ENCODE results near the gene ATAD2B. TPM values are rescaled to one million over a fixed set of nuclear protein-coding genes. Genes with fewer than 3 reads are reported as not detected.

ATAD2B gene
- total RNA-seq, 2 experiments from 2014 or later, result 12.9 to 15.4 TPM

GRCh38 chr2:23939987-23940717 is 13.2 kb upstream of the ATAD2B start, which contains the start of gene UBXN2A:
TSS of gene UBXN2A (plus strand) at chr2:23940463. CDS start at chr2:23958315, 17,852 bp downstream.
- Mint-ChIP-seq H3K36me3 (ENCODE audit: low read depth) (no peaks in the 10 kb centered on the region), H3K27me3 (ENCODE audit: low read depth) (peaks cover 8% of the 10 kb centered on the region), H3K27ac (peak within 1 kb of the TSS; percentile 84), H3K9me3 (no peaks in the 10 kb centered on the region), H3K4me3 (peak within 1 kb of the TSS; percentile 88), H3K4me1 (ENCODE audit: low read depth) (peaks cover 15% of the 10 kb centered on the region)
- intact Hi-C loops (cut with micrococcal nuclease), result loop anchor here (1.0 to 5.0 kb wide), 4 partner anchors 13 to 182 kb away; partner anchors contain the start of genes ATAD2B, FAM228B, PFN4 and SF3B6
- peak; percentile 71 for DNase-seq
- CTCF ChIA-PET, result interaction anchor here (0.6 to 3.6 kb wide), 7 partner anchors 12 to 165 kb away, joined by 3 to 36 read pairs (median 3); partner anchors contain the start of gene ATAD2B

GRCh38 chr2:23934259-23934658 is 7.3 kb upstream of the ATAD2B start:
- no peak overlapping the region for H3K4me3 Mint-ChIP-seq
- CTCF ChIA-PET, result interaction anchor here (1.0 kb wide), 1 partner anchor 41 kb away, joined by 3 read pairs; no protein-coding TSS in a partner anchor
- no peaks in the 10 kb centered on the region for H3K9me3 Mint-ChIP-seq
- H3K27ac Mint-ChIP-seq, result no peak overlapping the region
- no peak for DNase-seq
- peaks cover 4% of the 10 kb centered on the region for H3K27me3 Mint-ChIP-seq (ENCODE audit: low read depth)
- intact Hi-C loops (cut with micrococcal nuclease), result no loop called here
- peaks cover 2% of the 10 kb centered on the region for H3K36me3 Mint-ChIP-seq (ENCODE audit: low read depth)
- peaks cover 5% of the 10 kb centered on the region for H3K4me1 Mint-ChIP-seq (ENCODE audit: low read depth)

GRCh38 chr2:23926290-23926749 is 603 bp downstream of the ATAD2B start:
- CTCF ChIA-PET, result interaction anchor here (0.5 to 4.5 kb wide), 16 partner anchors 10 to 1112 kb away, joined by 3 to 59 read pairs (median 4); partner anchors contain the start of genes SF3B6, TP53I3, UBXN2A and WDCP
- intact Hi-C loops (cut with micrococcal nuclease), result loop anchor here (1.0 to 10.0 kb wide), 9 partner anchors 10 to 1116 kb away; partner anchors contain the start of genes DNAJC27, EFR3B and NCOA1
- peak overlapping the region; percentile 99 for H3K27ac Mint-ChIP-seq
- H3K27me3 Mint-ChIP-seq (ENCODE audit: low read depth), result no peaks in the 10 kb centered on the region
- H3K36me3 Mint-ChIP-seq (ENCODE audit: low read depth), result peaks cover 2% of the 10 kb centered on the region
- H3K4me1 Mint-ChIP-seq (ENCODE audit: low read depth), result peaks cover 37% of the 10 kb centered on the region
- H3K9me3 Mint-ChIP-seq, result no peaks in the 10 kb centered on the region
- peak overlapping the region; percentile 96 for H3K4me3 Mint-ChIP-seq
- no peak for DNase-seq

- no peaks in the 10 kb centered on the region for H3K27me3 Mint-ChIP-seq (ENCODE audit: low read depth)
- peaks cover 2% of the 10 kb centered on the region for H3K36me3 Mint-ChIP-seq (ENCODE audit: low read depth)
- intact Hi-C loops (cut with micrococcal nuclease), result loop anchor here (1.0 to 10.0 kb wide), 9 partner anchors 9 to 1117 kb away; partner anchors contain the start of genes DNAJC27, EFR3B and NCOA1
- CTCF ChIA-PET, result interaction anchor here (0.9 to 4.5 kb wide), 8 partner anchors 14 to 158 kb away, joined by 3 to 59 read pairs (median 6); partner anchors contain the start of genes SF3B6, TP53I3, UBXN2A and WDCP
- peak overlapping the region; percentile 99 for H3K27ac Mint-ChIP-seq
- DNase-seq, result peak; percentile 81
- peak overlapping the region; percentile 96 for H3K4me3 Mint-ChIP-seq
- H3K4me1 Mint-ChIP-seq (ENCODE audit: low read depth), result peaks cover 35% of the 10 kb centered on the region
- H3K9me3 Mint-ChIP-seq, result no peaks in the 10 kb centered on the region
Observed at GRCh38 chr2:23925702-23926289, 1.1 kb downstream of the ATAD2B start.

GRCh38 chr2:23924589-23925359 is 2.1 kb downstream of the ATAD2B start:
- Mint-ChIP-seq H3K9me3 (no peaks in the 10 kb centered on the region), H3K4me1 (ENCODE audit: low read depth) (peaks cover 39% of the 10 kb centered on the region), H3K4me3 (peak overlapping the region; percentile 96), H3K27me3 (ENCODE audit: low read depth) (no peaks in the 10 kb centered on the region), H3K36me3 (ENCODE audit: low read depth) (no peaks in the 10 kb centered on the region), H3K27ac (no peak overlapping the region)
- intact Hi-C loops (cut with micrococcal nuclease), result loop anchor here (5.0 to 10.0 kb wide), 6 partner anchors 138 to 1118 kb away; partner anchors contain the start of genes DNAJC27, EFR3B and NCOA1
- DNase-seq, result no peak
- CTCF ChIA-PET, result interaction anchor here (0.5 to 4.5 kb wide), 9 partner anchors 10 to 662 kb away, joined by 3 to 59 read pairs (median 4); partner anchors contain the start of genes SF3B6, TP53I3 and WDCP

- H3K27ac Mint-ChIP-seq, result no peak overlapping the region
- CTCF ChIA-PET, result no interaction called here
- H3K36me3 Mint-ChIP-seq (ENCODE audit: low read depth), result no peaks in the 10 kb centered on the region
- no peak overlapping the region for H3K4me3 Mint-ChIP-seq
- no peaks in the 10 kb centered on the region for H3K27me3 Mint-ChIP-seq (ENCODE audit: low read depth)
- intact Hi-C loops (cut with micrococcal nuclease), result no loop called here
- DNase-seq, result no peak
- H3K9me3 Mint-ChIP-seq, result no peaks in the 10 kb centered on the region
- peaks cover 45% of the 10 kb centered on the region for H3K4me1 Mint-ChIP-seq (ENCODE audit: low read depth)
Observed at GRCh38 chr2:23918837-23919489, 8.0 kb downstream of the ATAD2B start.

GRCh38 chr2:23916727-23917405 is 10.1 kb downstream of the ATAD2B start:
- H3K4me3 Mint-ChIP-seq, result no peak overlapping the region
- H3K27me3 Mint-ChIP-seq (ENCODE audit: low read depth), result no peaks in the 10 kb centered on the region
- no peak overlapping the region for H3K27ac Mint-ChIP-seq
- no peak for DNase-seq
- H3K4me1 Mint-ChIP-seq (ENCODE audit: low read depth), result peaks cover 45% of the 10 kb centered on the region
- no peaks in the 10 kb centered on the region for H3K9me3 Mint-ChIP-seq
- H3K36me3 Mint-ChIP-seq (ENCODE audit: low read depth), result peaks cover under 1% of the 10 kb centered on the region
- CTCF ChIA-PET, result interaction anchor here (0.6 kb wide), 1 partner anchor 90 kb away, joined by 4 read pairs; no protein-coding TSS in a partner anchor
- intact Hi-C loops (cut with micrococcal nuclease), result loop anchor here (1.0 kb wide), 1 partner anchor 9 kb away; no protein-coding TSS in a partner anchor

GRCh38 chr2:23915327-23915726 is 11.6 kb downstream of the ATAD2B start:
- no peaks in the 10 kb centered on the region for H3K9me3 Mint-ChIP-seq
- CTCF ChIA-PET, result interaction anchor here (0.7 kb wide), 1 partner anchor 10 kb away, joined by 3 read pairs; no protein-coding TSS in a partner anchor
- H3K27ac Mint-ChIP-seq, result no peak overlapping the region
- intact Hi-C loops (cut with micrococcal nuclease), result no loop called here
- no peak overlapping the region for H3K4me3 Mint-ChIP-seq
- peaks cover 1% of the 10 kb centered on the region for H3K36me3 Mint-ChIP-seq (ENCODE audit: low read depth)
- H3K4me1 Mint-ChIP-seq (ENCODE audit: low read depth), result peaks cover 46% of the 10 kb centered on the region
- no peaks in the 10 kb centered on the region for H3K27me3 Mint-ChIP-seq (ENCODE audit: low read depth)
- DNase-seq, result no peak

GRCh38 chr2:23912054-23912453 is 14.9 kb downstream of the ATAD2B start:
- Mint-ChIP-seq H3K4me1 (ENCODE audit: low read depth) (peaks cover 29% of the 10 kb centered on the region), H3K4me3 (no peak overlapping the region), H3K36me3 (ENCODE audit: low read depth) (peaks cover 1% of the 10 kb centered on the region), H3K27ac (no peak overlapping the region), H3K9me3 (no peaks in the 10 kb centered on the region), H3K27me3 (ENCODE audit: low read depth) (no peaks in the 10 kb centered on the region)
- CTCF ChIA-PET, result no interaction called here
- no peak for DNase-seq
- intact Hi-C loops (cut with micrococcal nuclease), result no loop called here

GRCh38 chr2:23905155-23905554 is 21.8 kb downstream of the ATAD2B start:
- Mint-ChIP-seq H3K27ac (no peak overlapping the region), H3K4me3 (no peak overlapping the region), H3K27me3 (ENCODE audit: low read depth) (no peaks in the 10 kb centered on the region), H3K9me3 (no peaks in the 10 kb centered on the region), H3K36me3 (ENCODE audit: low read depth) (no peaks in the 10 kb centered on the region), H3K4me1 (ENCODE audit: low read depth) (peaks cover 33% of the 10 kb centered on the region)
- no peak for DNase-seq
- intact Hi-C loops (cut with micrococcal nuclease), result no loop called here
- CTCF ChIA-PET, result interaction anchor here (1.9 kb wide), 1 partner anchor 22 kb away, joined by 5 read pairs; the partner anchor contains the start of gene ATAD2B

GRCh38 chr2:23904692-23905091 is 22.2 kb downstream of the ATAD2B start:
- H3K27me3 Mint-ChIP-seq (ENCODE audit: low read depth), result no peaks in the 10 kb centered on the region
- H3K27ac Mint-ChIP-seq, result no peak overlapping the region
- CTCF ChIA-PET, result interaction anchor here (1.9 kb wide), 1 partner anchor 22 kb away, joined by 5 read pairs; the partner anchor contains the start of gene ATAD2B
- no peak for DNase-seq
- intact Hi-C loops (cut with micrococcal nuclease), result no loop called here
- H3K4me1 Mint-ChIP-seq (ENCODE audit: low read depth), result peaks cover 33% of the 10 kb centered on the region
- no peaks in the 10 kb centered on the region for H3K9me3 Mint-ChIP-seq
- no peak overlapping the region for H3K4me3 Mint-ChIP-seq
- no peaks in the 10 kb centered on the region for H3K36me3 Mint-ChIP-seq (ENCODE audit: low read depth)
